HepG2 (cell line): ENCODE results near the gene ADAMTS2. TPM values are rescaled to one million over a fixed set of nuclear protein-coding genes. Genes with fewer than 3 reads are reported as not detected.

Experiments used
- ATAC-seq: fragments of 200-7000 bp; cut with Tn5 transposase; 3 replicates; pipeline ENCODE4 v1.9.1; 2020; ENCODE audit warnings: mild to moderate bottlenecking, moderate library complexity
- BruUV-seq: library from RNA; stranded (reverse); fragments of 400-500 nt; replicated peaks from 2 replicates; lab custom pipeline; 2021; lab: Mats Ljungman, UMichigan
- CTCF ChIA-PET: fragments of 300-600 bp; formaldehyde crosslinking; extraction: SDS; loops from one replicate; lab custom pipeline; 2021; ENCODE audit warnings: low total read pairs, inconsistent platforms, low intra/inter-chr PET ratio; lab: Yijun Ruan, JAX
- POLR2A ChIA-PET: fragments of 350-600 bp; sonication (Branson Sonifier 250); formaldehyde crosslinking; loops from one replicate; lab custom pipeline; 2020; ENCODE audit warnings: antibody characterized with exemption, inconsistent platforms; lab: Yijun Ruan, JAX
- DNase-seq: peaks from one replicate; pipeline ENCODE4 v3.0.0-alpha.2; 2015; ENCODE audit warnings: low spot score
- FAIRE-seq: peaks from 3 replicates; lab custom pipeline; 2011; peaks lifted over from hg19 to GRCh38; lab: Jason Lieb, UNC
- H2AFZ ChIP-seq: one replicate; pipeline ENCODE4 v1.6.1; 2011; ENCODE audit warnings: low read length, inconsistent platforms
- H3K27ac ChIP-seq: fragments of 300-600 bp; 3 replicates; pipeline ENCODE4 v1.8.0; 2011; ENCODE audit warnings: mixed run types, mild to moderate bottlenecking, mixed read lengths, low read length, inconsistent platforms; ENCODE audit not compliant: insufficient read depth; ENCODE audit errors: extremely low read length
- H3K27me3 ChIP-seq, 2 experiments: fragments of 200-600 bp in 1 of 2; 2 replicates in 1 of 2; 3 replicates in 1 of 2; pipeline versions ENCODE4 v1.6.0 to v1.8.0; 2011; ENCODE audit warnings: low read length in 2 of 2, mild to moderate bottlenecking in 2 of 2, moderate library complexity in 2 of 2, inconsistent platforms in 1 of 2; ENCODE audit not compliant: insufficient read depth in 2 of 2, control insufficient read depth in 1 of 2
- H3K36me3 ChIP-seq, 2 experiments: fragments of 200-600 bp in 1 of 2; replicated peaks in 1 of 2; 2 replicates in 1 of 2; 3 replicates in 1 of 2; pipeline versions ENCODE4 v1.5.1 to v1.8.0; 2011; ENCODE audit warnings: low read length in 2 of 2, inconsistent platforms in 1 of 2; ENCODE audit not compliant: insufficient read depth in 2 of 2, control insufficient read depth in 1 of 2
- H3K4me1 ChIP-seq: 2 replicates; pipeline ENCODE4 v1.5.1; 2012; ENCODE audit warnings: low read length, inconsistent platforms; ENCODE audit not compliant: insufficient read depth
- H3K4me2 ChIP-seq: 2 replicates; pipeline ENCODE4 v1.6.0; 2011; ENCODE audit warnings: low read depth, low read length, inconsistent platforms
- H3K4me3 ChIP-seq, 3 experiments: fragments of 200-600 bp in 1 of 3; sonication (generic), shearing (Covaris generic) in 1 of 3; replicated peaks in 1 of 3; 2 replicates each; pipeline ENCODE4 v1.5.1; 2011 to 2016; ENCODE audit warnings: low read length in 3 of 3, inconsistent platforms in 2 of 3, low read depth in 2 of 3, mild to moderate bottlenecking in 2 of 3, control low read depth in 1 of 3, mixed read lengths in 1 of 3; ENCODE audit not compliant: insufficient read depth in 1 of 3
- H3K79me2 ChIP-seq: one replicate; pipeline ENCODE4 v1.6.1; 2011; ENCODE audit warnings: low read length, inconsistent platforms; ENCODE audit not compliant: insufficient read depth
- H3K9ac ChIP-seq: 2 replicates; pipeline ENCODE4 v1.6.0; 2011; ENCODE audit warnings: mild to moderate bottlenecking, low read depth, low read length, inconsistent platforms; ENCODE audit not compliant: insufficient read depth
- H3K9me3 ChIP-seq: 2 replicates; pipeline ENCODE4 v1.5.1; 2012; ENCODE audit warnings: mild to moderate bottlenecking, low read length
- H4K20me1 ChIP-seq: 2 replicates; pipeline ENCODE4 v1.6.0; 2011; ENCODE audit warnings: inconsistent platforms, mild to moderate bottlenecking, low read length, moderate library complexity; ENCODE audit not compliant: insufficient read depth
- BRD4 ChIP-seq: sonication (generic); formaldehyde crosslinking; IDR thresholded peaks from 2 replicates; pipeline ENCODE4 v1.4.0; 2020; ENCODE audit warnings: missing genetic modification reagents
- CREM ChIP-seq, 2 experiments: sonication (generic) in 1 of 2; formaldehyde crosslinking in 1 of 2; IDR thresholded peaks; 2 replicates each; pipeline versions ENCODE4 v1.4.0 to v1.6.1; 2016 to 2020; ENCODE audit warnings: antibody characterized with exemption in 1 of 2, mild to moderate bottlenecking in 1 of 2, missing genetic modification reagents in 1 of 2
- GFI1 ChIP-seq: sonication (generic); formaldehyde crosslinking; IDR thresholded peaks from 2 replicates; pipeline ENCODE4 v1.5.0; 2020; ENCODE audit warnings: missing genetic modification reagents, mild to moderate bottlenecking, borderline replicate concordance
- GTF2F1 ChIP-seq: fragments of 150-350 bp; IDR thresholded peaks from 2 replicates; pipeline ENCODE4 v1.6.1; 2014; ENCODE audit warnings: low read length
- KAT8 ChIP-seq: IDR thresholded peaks from 2 replicates; pipeline ENCODE4 v1.6.1; 2016; ENCODE audit warnings: missing genetic modification reagents, missing compliant biosample characterization
- KLF6 ChIP-seq: IDR thresholded peaks from 2 replicates; pipeline ENCODE4 v1.8.0; 2016; ENCODE audit warnings: missing biosample characterization, missing genetic modification reagents
- MED1 ChIP-seq: sonication (generic); formaldehyde crosslinking; IDR thresholded peaks from 2 replicates; pipeline ENCODE4 v1.4.0; 2020; ENCODE audit warnings: missing genetic modification reagents
- NFKBIZ ChIP-seq: IDR thresholded peaks from 2 replicates; pipeline ENCODE4 v1.6.1; 2018; ENCODE audit warnings: missing genetic modification reagents, missing compliant biosample characterization
- NFYC ChIP-seq: IDR thresholded peaks from 2 replicates; pipeline ENCODE4 v1.6.1; 2016; ENCODE audit warnings: missing genetic modification reagents, missing compliant biosample characterization
- POLR2G ChIP-seq: fragments of 200-400 bp; formaldehyde crosslinking; IDR thresholded peaks from 2 replicates; pipeline ENCODE4 v1.6.1; 2018; ENCODE audit warnings: mild to moderate bottlenecking, low read depth, low read length, moderate library complexity
- RBM39 ChIP-seq: fragments of 200-400 bp; formaldehyde crosslinking; IDR thresholded peaks from one replicate; pipeline ENCODE4 v1.6.1; 2018; ENCODE audit warnings: antibody characterized with exemption, mild to moderate bottlenecking, low read depth, low read length; ENCODE audit not compliant: poor library complexity, severe bottlenecking
- YEATS2 ChIP-seq: sonication (generic); formaldehyde crosslinking; IDR thresholded peaks from 2 replicates; pipeline ENCODE4 v1.4.0; 2020; ENCODE audit warnings: missing genetic modification reagents, borderline replicate concordance
- ZFP90 ChIP-seq: sonication (generic); formaldehyde crosslinking; IDR thresholded peaks from 2 replicates; pipeline ENCODE4 v1.8.0; 2022; ENCODE audit warnings: missing genetic modification reagents, mild to moderate bottlenecking, inconsistent platforms, borderline replicate concordance
- ZNF629 ChIP-seq: sonication (generic); formaldehyde crosslinking; conservative IDR thresholded peaks from 2 replicates; pipeline ENCODE4 v1.5.0; 2020; ENCODE audit warnings: missing genetic modification reagents
- WGBS: methylation state at CpG from one replicate; pipeline ENCODE4 v1.1.6; 2017; ENCODE audit warnings: low lambda C conversion rate; 5-methylcytosine and 5-hydroxymethylcytosine counted together
- in situ Hi-C: cut with HindIII; loops from 2 replicates; pipeline ENCODE4 v1.10.0; 2017; ENCODE audit warnings: low pct_unique_long_range_greater_than_20kb; ENCODE audit not compliant: extremely low pct_ligation_motif_present
- intact Hi-C: fragments of 100-400 bp; cut with micrococcal nuclease; formaldehyde crosslinking; loops from one replicate; pipeline ENCODE4 v1.10.0; 2022; ENCODE audit not compliant: unreplicated experiment
- polyA plus RNA-seq, 8 experiments: library from polyadenylated mRNA; depleted of rRNA in 3 of 8; stranded (reverse) in 7 of 8; unstranded in 1 of 8; fragments of >200 nt; fragmentation: Illumina TruSeq in 4 of 8; extraction: Trizol in 4 of 8; gene quantifications; 2 replicates each; pipeline versions ENCODE4 v1.2.1 to v1.2.3, GENCODE V29; 2011 to 2016; ENCODE audit warnings: low read depth in 4 of 8, missing spikeins in 1 of 8, mixed read lengths in 1 of 8; ENCODE audit not compliant: insufficient read depth in 1 of 8
- total RNA-seq, 5 experiments: library from RNA; depleted of rRNA; stranded (reverse); fragments of >200 nt; fragmentation: Illumina TruSeq; extraction: Trizol; gene quantifications; 2 replicates each; pipeline ENCODE4 v1.2.3, GENCODE V29; 2016; ENCODE audit warnings: low read depth in 1 of 5
- TF ChIP-seq, protein P1 (sequence below): sonication (generic); formaldehyde crosslinking; conservative IDR thresholded peaks from 2 replicates; pipeline ENCODE4 v1.4.0; 2020; ENCODE audit warnings: missing genetic modification reagents

Gene ADAMTS2
- total and polyA plus RNA-seq, 2 of the 13 experiments (the other 11 are each of a cell fraction or from before 2014, with no cell fraction given), result 0.24 to 3.5 TPM

GRCh38 chr5:179154346-179154990 lies 190.8 kb downstream of the ADAMTS2 start:
- Histone ChIP-seq H3K4me2 (no peak overlapping the region), H3K36me3 (no peaks in the 10 kb centered on the region), H3K79me2 (no peaks in the 10 kb centered on the region), H3K9me3 (no peaks in the 10 kb centered on the region), H3K27me3 (no peaks in the 10 kb centered on the region; a peak in 2 of 5 replicates), H2AFZ (no peak overlapping the region), H3K9ac (no peak overlapping the region), H3K4me3 (no peak overlapping the region), H3K27ac (no peak overlapping the region), H4K20me1 (no peaks in the 10 kb centered on the region), H3K4me1 (no peaks in the 10 kb centered on the region)
- DNase-seq (no peak), FAIRE-seq (no peak), ATAC-seq (no peak)
- WGBS, result 34% methylated on average over 2 of the region's 17 CpGs
- no TSS peak for BruUV-seq
- TF ChIP-seq, protein P1, sequence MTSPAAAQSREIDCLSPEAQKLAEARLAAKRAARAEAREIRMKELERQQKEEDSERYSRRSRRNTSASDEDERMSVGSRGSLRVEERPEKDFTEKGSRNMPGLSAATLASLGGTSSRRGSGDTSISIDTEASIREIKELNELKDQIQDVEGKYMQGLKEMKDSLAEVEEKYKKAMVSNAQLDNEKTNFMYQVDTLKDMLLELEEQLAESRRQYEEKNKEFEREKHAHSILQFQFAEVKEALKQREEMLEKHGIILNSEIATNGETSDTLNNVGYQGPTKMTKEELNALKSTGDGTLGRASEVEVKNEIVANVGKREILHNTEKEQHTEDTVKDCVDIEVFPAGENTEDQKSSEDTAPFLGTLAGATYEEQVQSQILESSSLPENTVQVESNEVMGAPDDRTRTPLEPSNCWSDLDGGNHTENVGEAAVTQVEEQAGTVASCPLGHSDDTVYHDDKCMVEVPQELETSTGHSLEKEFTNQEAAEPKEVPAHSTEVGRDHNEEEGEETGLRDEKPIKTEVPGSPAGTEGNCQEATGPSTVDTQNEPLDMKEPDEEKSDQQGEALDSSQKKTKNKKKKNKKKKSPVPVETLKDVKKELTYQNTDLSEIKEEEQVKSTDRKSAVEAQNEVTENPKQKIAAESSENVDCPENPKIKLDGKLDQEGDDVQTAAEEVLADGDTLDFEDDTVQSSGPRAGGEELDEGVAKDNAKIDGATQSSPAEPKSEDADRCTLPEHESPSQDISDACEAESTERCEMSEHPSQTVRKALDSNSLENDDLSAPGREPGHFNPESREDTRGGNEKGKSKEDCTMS (CRISPR knock-in tag), result no peak
- TF ChIP-seq ZNF629 (no peak), KLF6 (CRISPR knock-in tag) (no peak), NFKBIZ (no peak), NFYC (CRISPR knock-in tag) (no peak), MED1 (CRISPR knock-in tag) (no peak), KAT8 (CRISPR knock-in tag) (no peak), ZFP90 (CRISPR knock-in tag) (no peak), POLR2G (no peak), BRD4 (CRISPR knock-in tag) (no peak), CREM (IDR thresholded peaks at IDR 0.05) (no peak), CREM (CRISPR knock-in tag; IDR thresholded peaks at IDR 0.05) (no peak), YEATS2 (CRISPR knock-in tag) (no peak), RBM39 (no peak), GTF2F1 (no peak), GFI1 (CRISPR knock-in tag) (no peak)
- in situ Hi-C loops, result no loop called here
- CTCF ChIA-PET, result no interaction called here
- intact Hi-C loops, result no loop called here
- POLR2A ChIA-PET, result no interaction called here
